Memory B cell (primary cell): ENCODE measurements around the gene TMEM191C.
A peak's percentile ranks its signal among the peaks of the same experiment; 100 is the strongest.
"Not testable (repeated sequence)": the region's sequence is repeated elsewhere in the genome, so short reads cannot be mapped to it uniquely, and the experiment has no call there.

Source experiments
- ATAC-seq: fragments of 150-1000 bp; cut with Tn5 transposase; 2 replicates; pipeline ENCODE4 v1.10.0; 2021; ENCODE audit warnings: low read depth, mild to moderate bottlenecking, moderate library complexity
- DNase-seq, 2 donors: peaks; one replicate each; pipeline ENCODE4 v3.0.0; 2022; ENCODE audit warnings: low spot score in 2 of 2
- H3K27ac Mint-ChIP-seq: one replicate; pipeline ENCODE4 v1.8.0; 2022; ENCODE audit warnings: mild to moderate bottlenecking, moderate library complexity, mixed read lengths
- H3K27me3 Mint-ChIP-seq: one replicate; pipeline ENCODE4 v1.8.0; 2022; ENCODE audit warnings: mixed read lengths
- H3K36me3 Mint-ChIP-seq: one replicate; pipeline ENCODE4 v1.8.0; 2022; ENCODE audit warnings: mild to moderate bottlenecking, mixed read lengths
- H3K4me1 Mint-ChIP-seq: one replicate; pipeline ENCODE4 v1.8.0; 2022; ENCODE audit warnings: mixed read lengths
- H3K4me3 Mint-ChIP-seq: one replicate; pipeline ENCODE4 v1.8.0; 2022; ENCODE audit warnings: mild to moderate bottlenecking, moderate library complexity, mixed read lengths
- H3K9me3 Mint-ChIP-seq: one replicate; pipeline ENCODE4 v1.8.0; 2022; ENCODE audit warnings: mixed read lengths

The TMEM191C gene

DNA sequence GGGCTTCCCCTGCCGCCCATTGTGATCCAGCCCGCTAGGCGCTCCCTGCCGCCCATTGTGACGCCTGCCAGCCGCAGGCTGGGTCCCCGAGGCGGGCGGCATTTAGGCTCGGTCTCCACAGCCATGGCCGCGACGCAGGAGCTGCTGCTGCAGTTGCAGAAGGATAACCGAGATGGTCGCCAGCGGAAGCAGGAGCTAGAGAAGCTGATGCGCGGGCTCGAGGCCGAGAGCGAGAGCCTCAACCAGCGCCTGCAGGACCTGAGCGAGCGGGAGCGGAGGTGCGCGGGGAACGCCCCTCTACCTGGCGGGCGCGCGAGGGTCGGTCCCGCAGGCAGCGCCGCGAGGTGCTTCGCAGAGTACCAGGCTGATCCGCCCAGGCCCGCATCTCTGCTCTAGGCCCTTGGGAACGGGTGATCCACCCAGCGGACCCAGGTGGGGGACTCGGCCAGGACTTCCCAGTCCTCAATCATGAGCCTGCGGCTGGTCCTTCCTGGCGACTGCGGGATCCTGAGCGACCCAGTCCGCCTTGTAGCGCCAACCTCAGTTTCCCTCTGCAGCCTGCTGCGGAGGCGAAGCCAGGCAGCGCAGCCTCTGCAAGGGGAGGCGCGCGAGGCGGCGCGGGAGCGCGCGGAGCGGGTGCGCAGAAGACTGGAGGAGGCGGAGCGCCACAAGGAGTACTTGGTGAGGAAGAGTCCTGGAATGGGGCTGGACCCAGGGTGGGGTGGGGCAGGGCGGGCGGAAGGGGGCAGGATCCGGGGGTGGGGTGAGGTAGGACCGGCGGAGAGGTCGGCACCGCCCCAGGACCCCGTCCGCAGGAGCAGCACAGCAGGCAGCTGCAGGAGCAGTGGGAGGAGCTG is at the start of gene TMEM191C:
Gene TMEM191C (plus strand): TSS at position 51 of the 857 bp plus-strand sequence. CDS start 73 bp downstream, at position 124.
- H3K4me1 Mint-ChIP-seq, H3K27me3 Mint-ChIP-seq, H3K36me3 Mint-ChIP-seq, H3K9me3 Mint-ChIP-seq, DNase-seq: not testable (repeated sequence)
- Mint-ChIP-seq H3K27ac (peak within 1 kb of the TSS; percentile 94), H3K4me3 (peak within 1 kb of the TSS; percentile 94)
- ATAC-seq = peak; percentile 3

DNA sequence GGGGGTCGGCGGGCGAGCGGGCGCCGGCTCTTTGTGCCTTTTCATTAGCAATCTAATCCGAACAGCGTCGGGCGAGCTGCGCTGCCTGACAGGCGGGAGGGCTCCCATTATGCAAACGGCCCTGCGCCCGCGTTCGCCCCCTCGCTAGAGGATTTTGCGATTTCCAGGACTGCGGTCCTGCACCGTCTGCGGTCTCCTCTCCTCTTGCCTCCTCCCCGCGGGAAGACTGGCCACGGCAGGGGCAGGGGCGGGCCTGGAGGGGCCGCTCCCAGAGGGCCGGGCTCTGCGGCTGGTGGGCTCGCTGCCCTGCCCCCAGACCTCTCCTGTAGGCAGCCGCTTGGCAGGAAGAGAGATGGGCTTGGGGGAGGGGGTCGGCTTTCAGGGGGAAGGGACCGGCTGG is 49.3 kb upstream of the TMEM191C start:
- not testable (repeated sequence) for H3K4me1 Mint-ChIP-seq, H3K36me3 Mint-ChIP-seq, H3K27me3 Mint-ChIP-seq, H3K27ac Mint-ChIP-seq, H3K9me3 Mint-ChIP-seq
- H3K4me3 Mint-ChIP-seq = peak overlapping the region; percentile 44
- ATAC-seq = peak; percentile 13
- DNase-seq = peak in 1 of 2 donors; percentile 25

DNA sequence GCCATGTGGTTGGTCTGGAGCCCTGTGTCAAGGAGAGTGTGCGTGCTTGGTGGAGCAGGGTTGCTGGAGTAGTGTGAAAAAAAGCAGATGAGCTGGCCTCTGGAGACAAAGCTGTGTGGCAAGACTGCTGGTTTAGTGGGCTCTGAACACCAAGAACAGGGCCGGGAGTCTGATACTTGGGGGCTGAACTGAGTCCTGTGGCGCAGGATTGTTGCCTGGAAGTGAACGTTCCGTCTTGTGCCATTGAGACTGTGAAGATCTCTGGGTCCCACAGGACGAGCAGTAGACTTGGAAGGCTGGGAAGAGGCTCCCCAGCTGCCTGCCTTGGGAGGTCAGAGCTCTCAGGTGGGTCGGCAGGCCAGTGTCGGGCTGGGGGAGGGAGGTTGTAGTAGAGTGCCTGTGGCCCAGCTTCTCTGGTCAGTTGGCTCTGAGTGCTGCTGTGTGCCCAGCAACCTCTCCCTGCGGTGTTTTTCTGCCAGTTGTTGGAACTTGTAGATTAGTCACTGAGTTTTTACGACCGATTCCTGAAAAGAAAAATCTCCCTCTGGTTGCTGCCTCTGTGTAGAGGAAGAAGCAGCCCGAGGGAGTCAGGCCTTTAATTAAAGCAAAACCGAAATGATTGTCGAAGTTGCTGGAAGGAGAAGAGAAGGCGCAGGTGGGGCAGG is 48.1 kb upstream of the TMEM191C start:
- ATAC-seq, H3K27ac Mint-ChIP-seq, H3K9me3 Mint-ChIP-seq, H3K27me3 Mint-ChIP-seq, H3K4me1 Mint-ChIP-seq, H3K4me3 Mint-ChIP-seq, H3K36me3 Mint-ChIP-seq: not testable (repeated sequence)
- DNase-seq = peak in 1 of 2 donors; percentile 10

DNA sequence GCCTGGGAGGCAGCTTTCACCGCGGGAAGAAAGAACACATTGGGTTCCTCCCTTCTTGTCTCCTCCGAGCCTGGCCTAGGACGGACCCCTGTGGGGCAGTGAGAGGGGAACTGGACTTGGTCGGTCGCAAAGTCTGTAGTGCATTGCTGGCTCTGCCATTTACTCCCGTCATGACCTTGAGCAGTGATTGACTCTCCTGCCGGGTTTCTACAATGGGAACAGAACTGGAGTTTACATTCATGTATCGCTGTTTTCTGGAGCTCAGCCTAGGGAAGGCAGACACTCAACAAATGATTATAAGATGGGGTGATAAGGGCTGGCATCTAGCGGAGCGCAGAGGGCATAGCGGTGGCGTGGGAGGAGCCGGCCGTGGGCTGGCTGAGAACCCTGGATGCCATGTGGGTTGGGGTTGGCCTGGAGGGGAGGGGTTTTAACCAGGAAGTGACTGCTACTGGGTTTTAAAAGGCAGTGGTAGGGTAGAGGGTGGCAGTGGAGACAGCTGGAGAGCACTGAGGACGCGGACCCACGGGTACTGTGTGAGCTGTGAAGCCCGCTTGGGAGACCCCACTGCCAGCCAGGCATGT is 46.9 kb upstream of the TMEM191C start:
- H3K27me3 Mint-ChIP-seq, H3K36me3 Mint-ChIP-seq: not testable (repeated sequence)
- peak in 1 of 2 donors; percentile 16 for DNase-seq

DNA sequence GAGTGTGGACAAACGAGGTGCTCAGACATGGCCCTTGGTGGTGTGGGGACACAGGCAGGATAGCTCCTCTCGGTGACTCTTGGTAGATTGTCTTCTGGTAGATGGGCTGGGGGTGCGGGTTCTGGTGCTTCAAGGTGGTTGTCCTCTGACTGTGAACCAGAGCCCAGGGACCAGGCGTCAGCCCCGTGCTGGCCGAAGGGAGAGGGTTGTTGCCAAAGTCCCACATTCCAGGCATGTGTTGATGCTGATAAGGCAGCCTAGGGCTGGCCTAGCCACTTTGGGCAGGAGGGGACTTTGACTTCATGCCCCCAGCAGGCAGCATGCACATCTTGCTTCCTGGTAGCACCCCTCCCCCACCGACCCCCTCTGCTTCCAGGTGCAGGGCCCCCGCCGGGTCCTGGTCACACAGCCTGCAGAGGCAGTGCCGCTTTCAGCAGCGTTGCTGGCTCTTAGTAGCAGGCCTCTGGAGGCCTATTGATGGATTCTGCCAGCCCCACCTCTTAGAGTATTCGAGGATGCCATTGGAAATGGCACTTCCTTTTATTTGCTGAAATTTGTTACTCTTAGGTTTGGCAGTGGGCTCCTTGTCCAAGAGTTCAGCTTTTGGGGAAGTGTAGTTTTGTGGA is 43.0 kb upstream of the TMEM191C start:
- H3K9me3 Mint-ChIP-seq, H3K4me1 Mint-ChIP-seq, H3K4me3 Mint-ChIP-seq, ATAC-seq, H3K27me3 Mint-ChIP-seq, H3K36me3 Mint-ChIP-seq, H3K27ac Mint-ChIP-seq, DNase-seq: not testable (repeated sequence)

More for the DNA sequence above, 46.9 kb upstream of the TMEM191C start:
- not testable (repeated sequence) for H3K4me3 Mint-ChIP-seq, H3K9me3 Mint-ChIP-seq, H3K27ac Mint-ChIP-seq, H3K4me1 Mint-ChIP-seq
- peak; percentile 68 for ATAC-seq

DNA sequence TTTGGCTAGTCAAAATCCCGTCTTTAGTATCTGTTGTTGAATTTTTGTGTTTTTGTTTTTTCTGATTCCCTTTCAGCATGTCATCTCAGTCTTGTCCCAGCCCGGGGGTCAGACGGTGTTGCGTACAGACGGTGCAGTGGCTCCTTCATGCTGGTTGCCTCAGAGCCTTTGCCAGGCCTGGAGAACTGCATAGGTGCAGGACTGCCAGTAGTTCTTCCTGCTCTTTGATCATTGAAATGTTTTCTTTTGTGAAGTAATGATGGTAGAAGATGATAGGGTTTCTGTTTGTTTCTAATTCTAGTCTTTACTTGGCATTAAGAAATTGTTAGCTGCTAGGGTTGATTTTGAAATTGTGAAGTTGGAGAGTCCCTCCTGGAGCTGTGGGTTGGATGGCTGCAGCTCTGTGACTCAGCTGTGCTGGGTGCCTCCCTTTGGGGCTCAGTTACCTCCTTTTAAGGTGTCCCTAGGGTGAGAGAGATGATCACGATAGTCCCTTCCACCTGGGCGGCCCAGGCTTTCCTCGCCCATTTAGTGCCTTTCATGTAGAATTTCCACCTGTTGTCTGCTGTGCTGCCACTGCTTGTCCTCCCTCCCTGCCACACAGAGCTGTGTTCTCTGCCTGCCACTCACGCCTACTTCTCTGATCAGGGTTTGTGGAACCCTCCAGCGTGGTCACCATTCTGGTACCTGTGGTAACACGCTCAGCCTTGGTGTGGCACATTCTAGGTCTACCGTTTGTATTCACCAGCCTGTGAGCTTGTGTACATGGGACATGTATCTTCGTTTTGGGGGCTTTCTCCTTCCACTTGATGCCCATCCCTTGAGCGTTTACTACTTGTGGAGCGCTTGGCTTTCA is 32.6 kb upstream of the TMEM191C start:
- not testable (repeated sequence) for H3K4me1 Mint-ChIP-seq, H3K27me3 Mint-ChIP-seq, H3K9me3 Mint-ChIP-seq, H3K4me3 Mint-ChIP-seq, H3K36me3 Mint-ChIP-seq, ATAC-seq, DNase-seq, H3K27ac Mint-ChIP-seq

DNA sequence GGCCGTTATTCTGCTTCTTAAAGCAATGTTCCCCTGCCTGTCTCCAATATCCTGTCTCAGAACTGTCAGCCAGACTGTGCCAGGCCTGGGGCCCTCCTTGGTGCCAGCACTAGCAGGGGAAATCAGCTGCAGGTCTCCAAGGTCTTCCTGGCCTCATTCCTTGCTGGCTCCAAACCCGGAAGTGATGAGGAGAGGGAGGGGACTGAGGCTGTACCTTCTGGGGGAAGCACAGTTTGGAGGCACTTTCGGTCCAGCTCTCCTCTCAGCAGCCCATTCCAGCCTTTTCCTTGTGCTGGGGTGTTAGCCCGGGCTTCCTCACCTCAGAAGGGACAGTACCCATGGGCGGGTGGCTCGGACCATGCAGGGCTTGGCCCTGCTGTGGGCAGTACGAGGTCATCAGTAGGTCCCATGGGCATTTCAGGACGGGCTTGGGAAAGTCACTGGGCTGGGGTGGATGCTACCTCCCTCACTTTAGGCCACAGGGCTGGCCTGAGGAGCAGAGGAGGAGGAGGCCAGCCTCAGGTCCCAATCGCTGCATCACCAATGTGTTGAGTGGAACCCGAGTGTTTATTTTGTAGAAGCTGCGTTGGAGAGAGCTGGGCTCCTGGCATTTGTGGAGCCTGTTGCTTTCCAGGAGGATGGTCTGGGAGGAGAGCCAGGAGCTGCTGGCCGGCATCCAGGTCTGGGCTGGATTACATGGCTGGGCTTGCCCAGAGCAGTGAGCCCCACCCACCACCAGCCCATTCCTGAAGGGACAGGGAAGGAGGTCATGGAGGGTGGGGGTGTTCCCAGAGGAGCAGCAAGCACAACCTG is 31.0 kb upstream of the TMEM191C start:
- not testable (repeated sequence) for H3K27me3 Mint-ChIP-seq, ATAC-seq

DNA sequence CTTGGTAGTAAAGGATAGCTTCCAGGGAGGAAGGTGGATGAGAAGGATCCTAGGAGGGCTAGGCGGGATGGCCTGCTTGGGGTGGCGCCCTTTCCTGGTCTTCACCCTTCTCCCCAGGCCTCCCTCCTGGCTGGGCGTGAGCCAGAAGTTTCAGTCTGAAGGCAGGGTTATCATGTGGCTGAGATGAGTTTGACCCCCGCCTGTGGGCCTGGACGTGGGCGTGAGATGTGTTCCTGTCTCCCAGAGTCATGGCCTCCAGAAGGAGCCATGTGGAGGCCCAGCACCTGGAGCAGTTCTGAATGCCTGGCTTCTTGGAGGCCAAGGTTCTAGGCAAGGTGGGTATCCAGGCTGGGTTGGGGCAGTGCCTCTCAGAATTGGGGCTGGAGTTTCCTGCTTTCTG is 29.2 kb upstream of the TMEM191C start:
- H3K4me1 Mint-ChIP-seq, ATAC-seq, H3K36me3 Mint-ChIP-seq, H3K9me3 Mint-ChIP-seq, H3K27ac Mint-ChIP-seq, H3K27me3 Mint-ChIP-seq, H3K4me3 Mint-ChIP-seq: not testable (repeated sequence)
- DNase-seq = peak in 1 of 2 donors; percentile 2

More for the DNA sequence above, 31.0 kb upstream of the TMEM191C start:
- not testable (repeated sequence) for DNase-seq, H3K36me3 Mint-ChIP-seq, H3K9me3 Mint-ChIP-seq, H3K4me1 Mint-ChIP-seq, H3K27ac Mint-ChIP-seq, H3K4me3 Mint-ChIP-seq

DNA sequence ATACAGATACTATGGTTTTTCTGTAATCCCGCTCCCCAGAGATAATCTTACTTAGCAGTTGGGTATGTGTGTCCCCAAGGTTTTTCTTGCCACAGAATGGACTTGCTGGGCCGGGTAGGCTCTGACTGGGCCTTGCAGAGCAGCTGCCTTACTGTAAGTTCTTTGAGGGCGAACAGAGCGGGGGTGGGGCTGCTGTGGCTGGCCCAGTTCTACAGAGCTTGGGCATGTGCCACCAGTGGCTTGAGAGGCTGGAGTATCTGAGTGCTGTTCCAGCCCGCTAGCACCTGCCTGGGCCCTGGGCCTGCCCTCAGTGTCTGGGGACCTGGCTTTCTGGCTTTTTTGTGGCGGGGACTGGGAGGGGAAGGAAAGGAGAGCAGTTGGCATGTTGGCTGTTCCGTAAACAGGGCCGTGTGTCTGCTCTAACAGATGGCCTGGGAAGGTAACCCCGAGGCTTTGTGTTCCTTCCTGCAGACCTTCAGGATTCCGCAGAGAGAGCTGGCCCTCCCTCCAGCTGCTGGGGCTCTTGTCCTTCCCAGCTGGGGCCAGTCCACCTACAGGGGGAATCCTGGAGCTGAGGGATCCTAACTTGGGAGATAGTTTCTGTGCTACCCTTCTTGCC is 27.1 kb upstream of the TMEM191C start:
- DNase-seq, H3K4me3 Mint-ChIP-seq, ATAC-seq, H3K27me3 Mint-ChIP-seq, H3K4me1 Mint-ChIP-seq, H3K36me3 Mint-ChIP-seq, H3K27ac Mint-ChIP-seq, H3K9me3 Mint-ChIP-seq: not testable (repeated sequence)

DNA sequence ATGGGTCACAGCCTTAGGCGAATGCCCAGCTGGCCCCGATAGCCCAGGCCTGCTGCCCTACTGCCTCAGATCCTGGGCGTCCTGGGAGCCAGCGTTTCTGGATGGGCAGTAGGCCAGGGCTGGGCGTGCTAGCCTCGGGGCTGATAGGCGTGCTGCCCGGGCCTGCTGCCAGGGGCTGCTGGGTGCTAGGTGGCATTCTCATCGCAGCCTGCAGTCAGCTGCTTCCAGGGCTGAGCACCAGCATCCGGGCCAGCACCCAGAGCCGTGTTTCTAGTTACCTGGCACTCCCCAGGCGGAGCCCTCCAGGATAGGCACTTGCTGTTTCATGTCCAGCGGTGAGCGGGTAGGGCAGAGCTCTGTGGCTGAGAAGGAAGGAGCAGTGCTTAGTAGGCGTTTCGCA is 26.5 kb upstream of the TMEM191C start:
- not testable (repeated sequence) for ATAC-seq, DNase-seq, H3K27ac Mint-ChIP-seq, H3K36me3 Mint-ChIP-seq, H3K4me1 Mint-ChIP-seq, H3K27me3 Mint-ChIP-seq, H3K4me3 Mint-ChIP-seq, H3K9me3 Mint-ChIP-seq

DNA sequence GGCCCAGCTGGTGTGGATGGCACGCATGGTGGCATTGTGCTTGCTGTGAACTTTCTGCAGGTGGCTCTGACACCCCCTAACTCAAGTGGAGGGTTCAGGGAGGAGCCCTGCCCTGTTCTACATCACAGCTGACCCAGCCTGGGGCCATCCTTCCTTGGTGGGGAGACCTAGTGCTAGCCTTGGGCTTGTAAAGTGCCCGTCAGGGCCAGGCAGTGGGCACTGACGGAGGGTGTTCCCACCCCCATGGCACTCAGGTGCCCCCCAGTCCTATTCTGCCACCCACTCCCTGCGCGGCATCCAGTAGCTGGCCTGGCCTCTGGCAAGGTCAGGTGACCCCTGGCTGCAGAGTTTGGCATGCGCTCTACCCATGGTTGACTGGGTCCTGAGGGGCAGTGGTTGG is 26.0 kb upstream of the TMEM191C start:
- not testable (repeated sequence) for H3K9me3 Mint-ChIP-seq, H3K27ac Mint-ChIP-seq, H3K4me3 Mint-ChIP-seq, H3K36me3 Mint-ChIP-seq, ATAC-seq, H3K4me1 Mint-ChIP-seq, H3K27me3 Mint-ChIP-seq
- DNase-seq = peak in 1 of 2 donors; percentile 4

DNA sequence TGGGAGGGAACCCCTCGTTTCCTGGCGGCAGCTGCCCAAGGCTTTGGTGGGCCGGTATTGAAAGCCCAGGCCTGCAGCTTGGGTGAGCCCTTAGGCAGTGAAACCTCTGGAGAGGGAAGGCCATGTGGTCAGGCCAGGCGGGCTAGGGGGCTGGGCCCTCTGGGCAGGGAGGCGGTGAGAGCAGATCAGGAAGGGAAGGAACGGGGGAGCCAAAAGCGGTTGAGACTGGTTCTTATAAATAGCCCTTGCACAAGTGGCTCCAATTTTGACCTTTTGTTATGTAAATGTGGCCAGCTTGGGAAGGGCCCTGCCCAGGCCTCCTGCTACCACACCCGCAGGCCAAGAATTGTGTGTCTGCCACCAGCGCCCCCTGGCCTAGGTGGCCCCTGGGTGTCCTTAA is 25.1 kb upstream of the TMEM191C start:
- not testable (repeated sequence) for ATAC-seq, H3K27ac Mint-ChIP-seq, H3K4me1 Mint-ChIP-seq, H3K9me3 Mint-ChIP-seq, H3K4me3 Mint-ChIP-seq, H3K27me3 Mint-ChIP-seq, DNase-seq
- H3K36me3 Mint-ChIP-seq = peaks cover 10% of the 10 kb centered on the region
